HUES64 (cell line): ENCODE data around the gene OR2B2. TPM values are rescaled to one million over a fixed set of nuclear protein-coding genes. Genes with fewer than 3 reads are reported as not detected.
"Not testable (repeated sequence)": the region's sequence is repeated elsewhere in the genome, so short reads cannot be mapped to it uniquely, and the experiment has no call there.

Experiments
- H3K27ac ChIP-seq: 2 replicates; pipeline ENCODE4 v1.7.0; 2013; ENCODE audit warnings: low read depth, low read length, inconsistent platforms
- H3K27me3 ChIP-seq: 2 replicates; pipeline ENCODE4 v1.6.1; 2013; ENCODE audit warnings: mild to moderate bottlenecking, low read length; ENCODE audit not compliant: insufficient read depth
- H3K36me3 ChIP-seq: 2 replicates; pipeline ENCODE4 v1.6.1; 2013; ENCODE audit warnings: mild to moderate bottlenecking, low read length; ENCODE audit not compliant: insufficient read depth
- H3K4me1 ChIP-seq: 2 replicates; pipeline ENCODE4 v1.6.1; 2013; ENCODE audit warnings: mild to moderate bottlenecking, low read length, moderate library complexity; ENCODE audit not compliant: insufficient read depth
- H3K4me3 ChIP-seq: 2 replicates; pipeline ENCODE4 v1.5.1; 2013; ENCODE audit warnings: mild to moderate bottlenecking, low read length, moderate library complexity
- H3K9ac ChIP-seq: 2 replicates; pipeline ENCODE4 v1.6.1; 2013; ENCODE audit warnings: mild to moderate bottlenecking, low read depth, low read length
- H3K9me3 ChIP-seq: 2 replicates; pipeline ENCODE4 v1.6.1; 2013; ENCODE audit warnings: low read depth, low read length; ENCODE audit not compliant: insufficient read depth
- WGBS: fragments of 150-250, 120-280 bp; methylation state at CpG from one replicate; pipeline ENCODE4 v1.1.7; 2013; ENCODE audit warnings: missing lambda C conversion rate; 5-methylcytosine and 5-hydroxymethylcytosine counted together
- polyA plus RNA-seq, 2 experiments: library from polyadenylated mRNA; stranded (reverse); fragments of 50-300 nt; gene quantifications; one replicate each; pipeline ENCODE4 v1.2.3, GENCODE V29; 2013

OR2B2 gene
- polyA plus RNA-seq (2013, experiment 1 of 2), result not detected
- not detected for polyA plus RNA-seq (2013, experiment 2 of 2)

GRCh38 chr6:27911956-27912446 lies at the start of gene OR2B2:
TSS of gene OR2B2 (minus strand) at chr6:27912396. CDS start at chr6:27912319, 77 bp downstream.
- H3K4me1 ChIP-seq, result no peaks in the 10 kb centered on the region
- 94% methylated on average over 2 of the region's 2 CpGs for WGBS
- H3K27me3 ChIP-seq, result no peaks in the 10 kb centered on the region
- no peak within 1 kb of the TSS for H3K4me3 ChIP-seq
- no peak within 1 kb of the TSS for H3K27ac ChIP-seq
- no peaks in the 10 kb centered on the region for H3K36me3 ChIP-seq
- H3K9me3 ChIP-seq, result no peaks in the 10 kb centered on the region
- H3K9ac ChIP-seq, result no peak within 1 kb of the TSS

- Histone ChIP-seq H3K27me3 (no peaks in the 10 kb centered on the region), H3K9me3 (no peaks in the 10 kb centered on the region), H3K4me3 (no peak overlapping the region), H3K36me3 (no peaks in the 10 kb centered on the region), H3K9ac (no peak overlapping the region), H3K27ac (no peak overlapping the region), H3K4me1 (peaks cover 4% of the 10 kb centered on the region; the same call in 1 of the 2 replicates)
- WGBS, result 94% methylated on average over 4 of the region's 4 CpGs
These were observed 45.3 kb upstream of the OR2B2 start for GRCh38 chr6:27957516-27957915.

- Histone ChIP-seq H3K36me3 (no peaks in the 10 kb centered on the region), H3K27ac (no peak within 1 kb of the TSS), H3K27me3 (no peaks in the 10 kb centered on the region), H3K9me3 (no peaks in the 10 kb centered on the region), H3K9ac (no peak within 1 kb of the TSS), H3K4me1 (peaks cover 4% of the 10 kb centered on the region; the same call in 1 of the 2 replicates), H3K4me3 (no peak within 1 kb of the TSS)
- WGBS, result 86% methylated on average over 1 of the region's 1 CpG
These were observed 44.7 kb upstream of the OR2B2 start, which contains the start of gene OR2B6 for GRCh38 chr6:27956941-27957340. TSS of gene OR2B6 (plus strand) at chr6:27957241. CDS start at chr6:27957241, 0 bp downstream.

GRCh38 chr6:27951040-27951439 lies 38.8 kb upstream of the OR2B2 start:
- WGBS, result no CpG with 5 or more reads among the region's 1 CpG
- no peaks in the 10 kb centered on the region for H3K4me1 ChIP-seq
- H3K9me3 ChIP-seq, result peaks cover 4% of the 10 kb centered on the region; the same call in 1 of the 2 replicates
- H3K36me3 ChIP-seq, result no peaks in the 10 kb centered on the region
- H3K27me3 ChIP-seq, result no peaks in the 10 kb centered on the region
- no peak overlapping the region for H3K4me3 ChIP-seq
- no peak overlapping the region for H3K9ac ChIP-seq
- no peak overlapping the region for H3K27ac ChIP-seq

DNA sequence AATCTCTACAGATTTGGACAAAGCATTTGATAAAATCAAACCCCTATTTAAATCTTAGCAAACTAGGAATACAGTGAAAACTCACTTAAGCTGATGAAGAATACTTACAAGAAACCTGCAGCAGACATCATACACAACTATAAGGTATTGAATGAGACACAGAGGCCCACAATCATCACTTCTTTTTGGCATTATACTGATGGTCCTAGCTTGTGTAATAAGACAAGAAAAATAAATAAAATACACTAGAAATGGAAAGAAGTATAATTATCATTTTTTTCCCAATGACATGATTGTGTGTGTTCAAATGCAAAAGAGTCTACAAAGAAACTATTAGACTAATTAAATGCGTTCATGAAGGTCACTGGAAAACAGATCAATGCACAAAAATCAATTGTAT lies 36.0 kb upstream of the OR2B2 start:
- H3K9ac ChIP-seq, result no peak overlapping the region
- H3K9me3 ChIP-seq, result peaks cover 4% of the 10 kb centered on the region; the same call in 1 of the 2 replicates
- H3K27ac ChIP-seq, result no peak overlapping the region
- WGBS, result no CpG with 5 or more reads among the region's 1 CpG
- no peaks in the 10 kb centered on the region for H3K36me3 ChIP-seq
- H3K27me3 ChIP-seq, result no peaks in the 10 kb centered on the region
- no peak overlapping the region for H3K4me3 ChIP-seq
- no peaks in the 10 kb centered on the region for H3K4me1 ChIP-seq

DNA sequence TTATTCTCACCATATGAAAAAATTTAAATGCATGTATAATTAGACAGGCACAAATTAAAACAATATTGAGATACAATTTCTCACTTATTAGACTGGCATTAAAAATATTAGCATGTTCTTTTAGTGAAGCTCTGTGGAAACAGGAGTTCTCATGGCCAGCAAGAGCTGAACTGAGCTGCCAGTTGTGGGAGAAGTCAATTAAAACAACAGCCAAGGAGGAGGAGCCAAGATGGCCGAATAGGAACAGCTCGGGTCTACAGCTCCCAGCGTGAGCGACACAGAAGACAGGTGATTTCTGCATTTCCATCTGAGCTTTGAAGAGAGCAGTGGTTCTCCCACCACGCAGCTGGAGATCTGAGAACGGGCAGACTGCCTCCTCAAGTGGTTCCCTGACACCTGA lies 30.9 kb upstream of the OR2B2 start:
- 52% methylated on average over 6 of the region's 6 CpGs for WGBS
- not testable (repeated sequence) for H3K4me1 ChIP-seq, H3K9ac ChIP-seq, H3K36me3 ChIP-seq, H3K27me3 ChIP-seq, H3K27ac ChIP-seq, H3K9me3 ChIP-seq
- H3K4me3 ChIP-seq, result 0 out of 2 replicates have a peak overlapping the region, but pooled peaks have one; percentile 0

DNA sequence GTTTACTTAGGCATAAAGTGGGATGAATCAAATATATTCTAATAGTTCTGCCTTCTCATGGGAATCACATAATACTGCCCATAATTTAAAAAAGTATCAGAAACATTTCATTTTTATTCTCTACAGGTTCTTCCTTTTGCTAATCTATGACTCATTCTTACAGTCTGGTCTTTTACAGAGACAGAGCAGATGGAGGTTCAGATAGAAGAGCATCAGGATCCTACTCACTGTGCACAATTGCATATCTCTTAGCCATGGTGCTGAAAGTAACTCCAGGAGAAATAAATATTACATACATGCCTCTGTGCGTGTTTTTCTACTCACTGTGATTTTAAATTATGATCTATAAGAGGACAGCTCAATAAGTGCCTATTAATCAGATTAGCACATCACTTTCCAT lies 28.6 kb upstream of the OR2B2 start:
- Histone ChIP-seq H3K27ac (no peak overlapping the region), H3K4me3 (no peak overlapping the region), H3K9me3 (no peaks in the 10 kb centered on the region), H3K27me3 (peaks cover 3% of the 10 kb centered on the region; the same call in 1 of the 2 replicates), H3K4me1 (0 out of 2 replicates have a peak, but pooled peaks cover 4% of the 10 kb centered on the region), H3K9ac (no peak overlapping the region), H3K36me3 (no peaks in the 10 kb centered on the region)
- WGBS, result no CpG with 5 or more reads among the region's 1 CpG

- H3K4me3 ChIP-seq, result no peak overlapping the region
- H3K4me1 ChIP-seq, result no peaks in the 10 kb centered on the region
- H3K27ac ChIP-seq, result no peak overlapping the region
- no peaks in the 10 kb centered on the region for H3K36me3 ChIP-seq
- 100% methylated on average over 1 of the region's 2 CpGs for WGBS
- H3K27me3 ChIP-seq, result no peaks in the 10 kb centered on the region
- H3K9ac ChIP-seq, result no peak overlapping the region
- no peaks in the 10 kb centered on the region for H3K9me3 ChIP-seq
These were observed 19.0 kb upstream of the OR2B2 start for GRCh38 chr6:27931209-27931608.

GRCh38 chr6:27929930-27930329 lies 17.7 kb upstream of the OR2B2 start:
- H3K36me3 ChIP-seq, H3K9ac ChIP-seq, H3K27me3 ChIP-seq, H3K9me3 ChIP-seq, H3K4me1 ChIP-seq, H3K4me3 ChIP-seq, H3K27ac ChIP-seq: not testable (repeated sequence)
- WGBS, result 86% methylated on average over 5 of the region's 5 CpGs

DNA sequence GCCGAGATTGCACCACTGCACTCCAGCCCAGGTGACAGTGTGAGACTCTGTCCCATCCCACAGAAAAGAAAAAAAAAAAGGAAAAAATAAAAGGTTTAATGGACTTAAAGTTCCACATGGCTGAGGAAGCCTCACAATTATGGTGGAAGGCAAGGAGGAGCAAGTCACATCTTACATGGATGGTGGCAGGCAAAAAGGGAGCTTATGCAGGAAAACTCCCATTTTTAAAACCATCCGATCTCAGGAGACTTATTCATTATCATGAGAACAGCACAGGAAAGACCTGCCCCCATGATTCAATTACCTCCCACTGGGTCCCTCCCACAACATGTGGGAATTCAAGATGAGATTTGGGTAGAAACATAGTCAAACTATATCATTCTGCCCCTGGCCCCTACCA lies 15.8 kb upstream of the OR2B2 start:
- H3K27ac ChIP-seq, H3K4me3 ChIP-seq, H3K9me3 ChIP-seq, H3K4me1 ChIP-seq, H3K27me3 ChIP-seq, H3K9ac ChIP-seq, H3K36me3 ChIP-seq: not testable (repeated sequence)
- 82% methylated on average over 2 of the region's 2 CpGs for WGBS

- Histone ChIP-seq H3K4me3 (no peak overlapping the region), H3K4me1 (no peaks in the 10 kb centered on the region), H3K9me3 (no peaks in the 10 kb centered on the region), H3K27ac (no peak overlapping the region), H3K36me3 (no peaks in the 10 kb centered on the region), H3K27me3 (no peaks in the 10 kb centered on the region), H3K9ac (no peak overlapping the region)
- 91% methylated on average over 6 of the region's 6 CpGs for WGBS
These were observed 12.0 kb upstream of the OR2B2 start for GRCh38 chr6:27924179-27924578.

DNA sequence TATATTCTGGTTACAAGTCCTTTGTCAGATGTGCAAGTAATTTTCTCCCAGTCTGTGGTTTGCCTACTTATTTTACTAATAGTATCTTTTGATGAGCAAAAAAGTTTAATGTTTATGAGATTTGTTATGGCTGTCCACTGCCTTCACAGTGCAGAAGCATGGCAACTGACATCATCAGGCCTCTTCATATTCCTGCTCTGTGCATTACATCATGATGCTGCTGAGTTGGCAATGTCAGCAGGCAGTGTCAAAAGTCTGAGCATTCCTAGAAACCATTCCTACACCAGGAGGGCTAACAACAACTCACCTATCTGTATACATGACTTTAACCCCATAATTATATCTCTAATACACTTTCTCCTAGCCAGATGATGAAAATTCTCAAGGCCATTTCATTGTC lies 10.8 kb upstream of the OR2B2 start:
- Histone ChIP-seq H3K4me3 (no peak overlapping the region), H3K27ac (no peak overlapping the region), H3K9ac (no peak overlapping the region), H3K4me1 (no peaks in the 10 kb centered on the region), H3K27me3 (no peaks in the 10 kb centered on the region), H3K36me3 (no peaks in the 10 kb centered on the region), H3K9me3 (no peaks in the 10 kb centered on the region)
